ENCODE measurements around the gene GRIN1. TPM values are rescaled to one million over a fixed set of nuclear protein-coding genes. Genes with fewer than 3 reads are reported as not detected.
"Not testable (repeated sequence)": the region's sequence is repeated elsewhere in the genome, so short reads cannot be mapped to it uniquely, and the experiment has no call there.

Gene GRIN1
- total RNA-seq, 1 donor from 2014 or later, result under 0.01 TPM

GRCh38 chr9:137111788-137112563 lies 27.0 kb upstream of the GRIN1 start:
- DNase-seq (ENCODE audit: low read depth in 2 of 2), result no peak

GRCh38 chr9:137112564-137113384 lies 26.2 kb upstream of the GRIN1 start:
- no peak for DNase-seq (ENCODE audit: low read depth in 2 of 2)

GRCh38 chr9:137113385-137114159 lies 25.4 kb upstream of the GRIN1 start:
- DNase-seq (ENCODE audit: low read depth in 2 of 2), result peak in 1 of 2 donors; percentile 42

GRCh38 chr9:137114220-137114612 lies 24.7 kb upstream of the GRIN1 start:
- DNase-seq (ENCODE audit: low read depth in 2 of 2), result no peak

GRCh38 chr9:137114613-137115393 lies 24.2 kb upstream of the GRIN1 start, which contains the start of gene DPP7:
DPP7 (minus strand) TSS chr9:137114733; CDS start chr9:137114713, 20 bp downstream.
- DNase-seq (ENCODE audit: low read depth in 2 of 2), result peak; percentile 46 to 55

GRCh38 chr9:137115394-137116026 lies 23.4 kb upstream of the GRIN1 start:
- DNase-seq (ENCODE audit: low read depth in 2 of 2), result no peak

- no peak for DNase-seq (ENCODE audit: low read depth in 2 of 2)
Observed at GRCh38 chr9:137116027-137116507, 22.9 kb upstream of the GRIN1 start.

- no peak for DNase-seq (ENCODE audit: low read depth in 2 of 2)
Observed at GRCh38 chr9:137116728-137117127, 22.2 kb upstream of the GRIN1 start.

GRCh38 chr9:137117269-137117731 lies 21.7 kb upstream of the GRIN1 start:
- no peak for DNase-seq (ENCODE audit: low read depth in 2 of 2)

GRCh38 chr9:137118092-137118603 lies 20.8 kb upstream of the GRIN1 start:
- DNase-seq (ENCODE audit: low read depth in 2 of 2), result not testable (repeated sequence)

GRCh38 chr9:137121927-137122795 lies 16.8 kb upstream of the GRIN1 start:
- DNase-seq (ENCODE audit: low read depth in 2 of 2), result not testable (repeated sequence)

GRCh38 chr9:137122796-137123467 lies 16.0 kb upstream of the GRIN1 start:
- not testable (repeated sequence) for DNase-seq (ENCODE audit: low read depth in 2 of 2)

GRCh38 chr9:137123468-137123837 lies 15.5 kb upstream of the GRIN1 start:
- no peak for DNase-seq (ENCODE audit: low read depth in 2 of 2)

- not testable (repeated sequence) for DNase-seq (ENCODE audit: low read depth in 2 of 2)
Observed at GRCh38 chr9:137123952-137124462, 14.9 kb upstream of the GRIN1 start.

GRCh38 chr9:137126786-137127185 lies 12.2 kb upstream of the GRIN1 start:
- DNase-seq (ENCODE audit: low read depth in 2 of 2), result peak in 1 of 2 donors; percentile 23

GRCh38 chr9:137127301-137128157 lies 11.4 kb upstream of the GRIN1 start:
- peak in 1 of 2 donors; percentile 63 for DNase-seq (ENCODE audit: low read depth in 2 of 2)

All from lung microvascular endothelial cell (primary cell).